Measurements from ENCODE around the gene CACNB4. TPM values are rescaled to one million over a fixed set of nuclear protein-coding genes. Genes with fewer than 3 reads are reported as not detected.
"Not testable (repeated sequence)": the region's sequence is repeated elsewhere in the genome, so short reads cannot be mapped to it uniquely, and the experiment has no call there.

The CACNB4 gene
- total RNA-seq, 4 donors from 2014 or later = 3.5 to 4.8 (median 4.3) TPM

DNA sequence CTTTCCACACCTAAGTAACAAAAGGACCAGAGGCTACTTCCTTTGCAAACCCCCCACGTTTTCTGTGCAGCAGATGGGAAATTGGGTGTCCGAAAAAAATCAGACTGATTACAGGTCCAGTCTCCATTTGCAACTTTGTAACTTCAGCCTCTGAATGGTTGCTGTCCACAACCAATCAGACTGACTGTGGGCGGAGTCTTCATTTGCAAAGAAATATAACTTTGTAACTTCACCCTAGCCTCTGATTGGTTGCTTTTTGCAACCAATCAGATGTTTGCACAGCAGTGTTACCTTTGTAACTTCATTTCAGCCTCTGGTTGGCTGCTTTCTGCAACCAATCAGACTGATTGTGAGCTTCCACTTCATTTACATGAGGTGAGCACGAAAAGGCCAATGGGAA is 27.8 kb upstream of the CACNB4 start:
- Histone ChIP-seq H3K4me3 (no peak overlapping the region), H3K36me3 (peaks cover 0 to 59% (median 0%) of the 10 kb centered on the region in 3 donors), H3K9me3 (no peaks in the 10 kb centered on the region), H3K4me1 (peaks cover 0 to 6% (median 0%) of the 10 kb centered on the region in 4 donors), H3K27ac (no peak overlapping the region), H3K27me3 (no peaks in the 10 kb centered on the region)
- WGBS, 2 donors = 91% methylated on average over 4 of the region's 4 CpGs
- TF ChIP-seq POLR2A (IDR thresholded peaks at IDR 0.05) (no peak), EP300 (IDR thresholded peaks at IDR 0.05) (no peak)
- TF ChIP-seq, protein P1, sequence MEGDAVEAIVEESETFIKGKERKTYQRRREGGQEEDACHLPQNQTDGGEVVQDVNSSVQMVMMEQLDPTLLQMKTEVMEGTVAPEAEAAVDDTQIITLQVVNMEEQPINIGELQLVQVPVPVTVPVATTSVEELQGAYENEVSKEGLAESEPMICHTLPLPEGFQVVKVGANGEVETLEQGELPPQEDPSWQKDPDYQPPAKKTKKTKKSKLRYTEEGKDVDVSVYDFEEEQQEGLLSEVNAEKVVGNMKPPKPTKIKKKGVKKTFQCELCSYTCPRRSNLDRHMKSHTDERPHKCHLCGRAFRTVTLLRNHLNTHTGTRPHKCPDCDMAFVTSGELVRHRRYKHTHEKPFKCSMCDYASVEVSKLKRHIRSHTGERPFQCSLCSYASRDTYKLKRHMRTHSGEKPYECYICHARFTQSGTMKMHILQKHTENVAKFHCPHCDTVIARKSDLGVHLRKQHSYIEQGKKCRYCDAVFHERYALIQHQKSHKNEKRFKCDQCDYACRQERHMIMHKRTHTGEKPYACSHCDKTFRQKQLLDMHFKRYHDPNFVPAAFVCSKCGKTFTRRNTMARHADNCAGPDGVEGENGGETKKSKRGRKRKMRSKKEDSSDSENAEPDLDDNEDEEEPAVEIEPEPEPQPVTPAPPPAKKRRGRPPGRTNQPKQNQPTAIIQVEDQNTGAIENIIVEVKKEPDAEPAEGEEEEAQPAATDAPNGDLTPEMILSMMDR (IDR thresholded peaks at IDR 0.05) = no peak
- no peak for DNase-seq (ENCODE audit: low spot score in 2 of 2)

DNA sequence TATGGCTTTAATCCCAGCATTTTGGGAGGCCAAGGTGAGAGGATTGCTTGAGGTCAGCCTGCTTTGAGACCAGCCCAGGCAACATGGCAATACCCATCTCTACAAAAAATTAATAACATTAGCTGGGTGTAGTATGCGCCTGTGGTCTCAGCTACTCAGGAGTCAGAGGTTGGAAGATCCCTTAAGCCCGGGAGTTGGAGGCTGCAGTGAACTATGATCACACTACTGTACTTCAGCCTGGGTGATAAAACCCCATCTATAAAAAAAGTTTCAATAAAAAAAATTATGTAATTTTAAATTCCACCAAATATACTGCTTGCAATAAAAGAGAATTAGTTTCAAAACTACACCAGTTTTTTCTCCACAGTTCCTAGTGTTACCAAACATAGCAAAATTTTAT is 23.3 kb upstream of the CACNB4 start:
- Histone ChIP-seq H3K36me3 (peaks cover 0 to 46% (median 0%) of the 10 kb centered on the region in 3 donors), H3K4me1 (no peaks in the 10 kb centered on the region), H3K9me3 (no peaks in the 10 kb centered on the region), H3K27me3 (no peaks in the 10 kb centered on the region), H3K4me3 (no peak overlapping the region), H3K27ac (no peak overlapping the region)
- TF ChIP-seq EP300 (IDR thresholded peaks at IDR 0.05) (no peak), POLR2A (IDR thresholded peaks at IDR 0.05) (no peak)
- TF ChIP-seq, protein P1 (IDR thresholded peaks at IDR 0.05) = no peak
- 96 to 100% methylated on average over 2 of the region's 2 CpGs for WGBS, 2 donors
- DNase-seq (ENCODE audit: low spot score in 2 of 2) = no peak

DNA sequence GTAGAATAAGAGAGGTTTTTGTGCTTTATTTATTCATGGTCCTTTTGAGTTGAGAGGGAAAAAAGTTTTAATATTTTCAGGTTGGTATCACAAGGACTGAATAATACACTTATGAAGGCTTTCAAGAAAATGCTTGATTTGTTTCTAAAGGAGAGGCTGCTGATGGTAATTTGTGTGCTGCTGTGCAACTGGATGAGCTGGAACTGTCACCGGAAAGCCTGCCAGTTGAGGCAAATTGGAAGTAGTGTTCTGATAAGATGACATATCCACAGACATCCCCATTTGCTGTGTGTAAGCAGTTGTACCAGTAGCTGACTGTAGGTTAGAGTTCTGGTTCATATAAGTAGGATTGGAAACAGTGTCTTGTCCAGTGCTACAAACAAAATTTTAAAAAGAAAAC is 21.6 kb upstream of the CACNB4 start:
- H3K4me1 ChIP-seq = no peaks in the 10 kb centered on the region
- H3K9me3 ChIP-seq = no peaks in the 10 kb centered on the region
- WGBS, 2 donors = 94 to 97% methylated on average over 1 of the region's 1 CpG
- TF ChIP-seq, protein P1 (IDR thresholded peaks at IDR 0.05) = no peak
- TF ChIP-seq POLR2A (IDR thresholded peaks at IDR 0.05) (no peak), EP300 (IDR thresholded peaks at IDR 0.05) (no peak)
- H3K27ac ChIP-seq = no peak overlapping the region
- no peak overlapping the region for H3K4me3 ChIP-seq
- peaks cover 0 to 44% (median 0%) of the 10 kb centered on the region in 3 donors for H3K36me3 ChIP-seq
- no peak for DNase-seq (ENCODE audit: low spot score in 2 of 2)
- H3K27me3 ChIP-seq = no peaks in the 10 kb centered on the region

DNA sequence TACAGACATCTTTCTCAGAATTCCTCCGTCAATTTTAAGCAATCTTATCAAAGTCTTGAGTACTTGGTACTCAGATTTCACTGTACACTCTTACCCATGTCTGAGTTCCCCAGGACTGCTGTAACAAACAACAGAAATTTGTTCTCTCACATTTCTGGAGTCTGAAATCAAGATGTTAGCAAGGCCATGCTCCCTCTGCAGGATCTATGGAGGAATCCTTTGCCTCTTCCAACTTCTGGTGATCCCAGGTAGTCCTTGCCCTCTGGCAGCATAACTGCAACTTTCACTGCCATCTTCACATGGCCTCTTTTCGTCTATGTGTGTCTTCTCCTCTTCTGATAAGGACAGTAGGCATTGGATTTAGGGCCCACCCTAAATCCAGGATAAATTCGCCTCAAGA is 17.1 kb upstream of the CACNB4 start:
- H3K36me3 ChIP-seq = peaks cover 0 to 3% (median 0%) of the 10 kb centered on the region in 3 donors
- no peak for DNase-seq (ENCODE audit: low spot score in 2 of 2)
- no peaks in the 10 kb centered on the region for H3K27me3 ChIP-seq
- H3K9me3 ChIP-seq = no peaks in the 10 kb centered on the region
- H3K27ac ChIP-seq = no peak overlapping the region
- 91 to 92% methylated on average over 3 of the region's 3 CpGs for WGBS, 2 donors
- no peak for TF ChIP-seq EP300 (IDR thresholded peaks at IDR 0.05)
- TF ChIP-seq POLR2A (IDR thresholded peaks at IDR 0.05) = no peak
- TF ChIP-seq, protein P1 (IDR thresholded peaks at IDR 0.05) = no peak
- H3K4me1 ChIP-seq = no peaks in the 10 kb centered on the region
- no peak overlapping the region for H3K4me3 ChIP-seq

DNA sequence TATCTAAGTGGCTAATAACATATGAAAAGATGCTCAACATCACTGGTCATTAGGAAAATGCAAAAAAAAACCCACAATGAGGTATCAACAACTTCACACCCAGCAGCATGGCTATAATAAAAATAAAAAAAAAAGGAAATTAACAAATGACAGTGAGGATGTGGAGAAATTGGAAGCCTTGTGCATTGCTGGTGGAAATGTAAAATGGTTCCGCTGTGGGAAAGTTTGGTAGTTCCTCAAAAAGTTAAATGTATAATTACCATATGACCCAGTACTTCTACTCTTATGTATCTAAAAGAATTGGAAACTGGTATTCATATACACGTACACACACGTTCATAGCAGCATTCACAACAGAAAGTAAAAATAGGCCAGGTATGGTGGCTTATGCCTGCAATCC is 15.5 kb upstream of the CACNB4 start:
- Histone ChIP-seq H3K36me3 (no peaks in the 10 kb centered on the region), H3K4me3 (no peak overlapping the region), H3K27ac (no peak overlapping the region), H3K27me3 (no peaks in the 10 kb centered on the region), H3K4me1 (no peaks in the 10 kb centered on the region), H3K9me3 (no peaks in the 10 kb centered on the region)
- DNase-seq (ENCODE audit: low spot score in 2 of 2) = no peak
- 94 to 95% methylated on average over 3 of the region's 3 CpGs for WGBS, 2 donors
- TF ChIP-seq, protein P1 (IDR thresholded peaks at IDR 0.05) = no peak
- TF ChIP-seq EP300 (IDR thresholded peaks at IDR 0.05) (no peak), POLR2A (IDR thresholded peaks at IDR 0.05) (no peak)

DNA sequence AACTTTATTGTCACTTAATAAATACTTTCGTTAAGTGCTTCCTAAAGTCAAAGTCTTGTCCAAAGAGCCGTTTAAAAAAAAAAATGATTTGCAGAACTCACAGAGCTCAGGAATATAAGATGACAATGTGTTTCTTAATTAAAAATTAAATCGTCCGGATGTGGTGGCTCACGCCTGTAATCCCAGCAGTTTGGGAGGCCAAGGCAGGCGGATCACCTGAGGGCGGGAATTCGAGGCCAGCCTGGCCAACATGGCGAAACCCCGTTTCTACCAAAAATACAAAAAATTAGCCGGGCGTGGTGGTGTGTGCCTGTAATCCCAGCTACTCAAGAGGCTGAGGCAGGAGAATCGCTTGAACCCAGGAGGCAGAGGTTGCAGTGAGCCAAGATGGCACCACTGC is 8.3 kb upstream of the CACNB4 start:
- not testable (repeated sequence) for H3K9me3 ChIP-seq; H3K27me3 ChIP-seq; H3K27ac ChIP-seq; H3K4me1 ChIP-seq; DNase-seq (ENCODE audit: low spot score in 2 of 2); H3K4me3 ChIP-seq; H3K36me3 ChIP-seq
- WGBS, 2 donors = 92 to 94% methylated on average over 13 of the region's 13 CpGs

All from tibial nerve (tissue), 4 donors.